Astrocyte (in vitro differentiated cells and primary cell): Measurements from ENCODE around the gene ZFYVE28. TPM values are rescaled to one million over a fixed set of nuclear protein-coding genes. Genes with fewer than 3 reads are reported as not detected.

ENCODE experiments used
- DNase-seq: peaks from one replicate; pipeline ENCODE4 v3.0.0-alpha.2; 2010; ENCODE audit warnings: low read depth
- FAIRE-seq: peaks from 2 replicates; lab custom pipeline; 2011; peaks lifted over from hg19 to GRCh38; lab: Jason Lieb, UNC
- H2AFZ ChIP-seq: 2 replicates; pipeline ENCODE4 v1.6.0; 2012; ENCODE audit warnings: low read depth, low read length, inconsistent platforms
- H3K27ac ChIP-seq: 2 replicates; pipeline ENCODE4 v1.5.1; 2011; ENCODE audit warnings: low read depth, low read length, inconsistent platforms
- H3K27me3 ChIP-seq: 2 replicates; pipeline ENCODE4 v1.6.0; 2011; ENCODE audit warnings: low read length, inconsistent platforms; ENCODE audit not compliant: insufficient read depth
- H3K36me3 ChIP-seq: 2 replicates; pipeline ENCODE4 v1.5.1; 2011; ENCODE audit warnings: low read length, inconsistent platforms; ENCODE audit not compliant: insufficient read depth
- H3K4me1 ChIP-seq: 2 replicates; pipeline ENCODE4 v1.5.1; 2011; ENCODE audit warnings: low read length, inconsistent platforms; ENCODE audit not compliant: insufficient read depth
- H3K4me2 ChIP-seq: 2 replicates; pipeline ENCODE4 v1.6.0; 2012; ENCODE audit warnings: low read length, inconsistent platforms
- H3K4me3 ChIP-seq: 2 replicates; pipeline ENCODE4 v1.5.1; 2011; ENCODE audit warnings: low read depth, mild to moderate bottlenecking, low read length, inconsistent platforms; ENCODE audit not compliant: insufficient read depth
- H3K79me2 ChIP-seq: 2 replicates; pipeline ENCODE4 v1.6.0; 2012; ENCODE audit warnings: mild to moderate bottlenecking, low read length, inconsistent platforms; ENCODE audit not compliant: insufficient read depth
- H3K9ac ChIP-seq: 2 replicates; pipeline ENCODE4 v1.6.0; 2012; ENCODE audit warnings: mild to moderate bottlenecking, low read length, inconsistent platforms
- H3K9me3 ChIP-seq: 2 replicates; pipeline ENCODE4 v1.5.1; 2012; ENCODE audit warnings: low read depth, mild to moderate bottlenecking, low read length, inconsistent platforms; ENCODE audit not compliant: insufficient read depth
- H4K20me1 ChIP-seq: 2 replicates; pipeline ENCODE4 v1.6.0; 2012; ENCODE audit warnings: low read length, inconsistent platforms; ENCODE audit not compliant: insufficient read depth
- H3K27ac Mint-ChIP-seq: one replicate; pipeline ENCODE4 v1.8.0; 2021; ENCODE audit warnings: mild to moderate bottlenecking, mixed read lengths; ENCODE audit not compliant: unreplicated experiment
- H3K27me3 Mint-ChIP-seq: one replicate; pipeline ENCODE4 v1.8.0; 2021; ENCODE audit warnings: low read depth, mixed read lengths; ENCODE audit not compliant: unreplicated experiment
- H3K36me3 Mint-ChIP-seq: one replicate; pipeline ENCODE4 v1.8.0; 2021; ENCODE audit warnings: low read depth, mixed read lengths; ENCODE audit not compliant: unreplicated experiment
- H3K4me1 Mint-ChIP-seq: one replicate; pipeline ENCODE4 v1.8.0; 2021; ENCODE audit warnings: low read depth, mixed read lengths; ENCODE audit not compliant: unreplicated experiment
- H3K4me3 Mint-ChIP-seq: one replicate; pipeline ENCODE4 v1.8.0; 2021; ENCODE audit warnings: mild to moderate bottlenecking, moderate library complexity, mixed read lengths; ENCODE audit not compliant: unreplicated experiment
- H3K9me3 Mint-ChIP-seq: one replicate; pipeline ENCODE4 v1.8.0; 2021; ENCODE audit warnings: mild to moderate bottlenecking, mixed read lengths; ENCODE audit not compliant: unreplicated experiment
- EZH2 ChIP-seq: IDR thresholded peaks from 2 replicates; pipeline ENCODE4 v1.6.1; 2012; ENCODE audit warnings: mild to moderate bottlenecking, low read length, inconsistent platforms; ENCODE audit not compliant: insufficient read depth
- total RNA-seq: library from RNA; stranded (reverse); gene quantifications from 2 replicates; pipeline ENCODE4 v1.2.1, GENCODE V29; 2021
- TF ChIP-seq, protein P1 (sequence below): IDR thresholded peaks from 2 replicates; pipeline ENCODE4 v1.5.1; 2011; ENCODE audit warnings: low read depth, mild to moderate bottlenecking, inconsistent platforms, low read length, moderate library complexity; ENCODE audit not compliant: insufficient read depth

Gene ZFYVE28
- total RNA-seq, 1 donor from 2014 or later = 0.68 TPM

DNA sequence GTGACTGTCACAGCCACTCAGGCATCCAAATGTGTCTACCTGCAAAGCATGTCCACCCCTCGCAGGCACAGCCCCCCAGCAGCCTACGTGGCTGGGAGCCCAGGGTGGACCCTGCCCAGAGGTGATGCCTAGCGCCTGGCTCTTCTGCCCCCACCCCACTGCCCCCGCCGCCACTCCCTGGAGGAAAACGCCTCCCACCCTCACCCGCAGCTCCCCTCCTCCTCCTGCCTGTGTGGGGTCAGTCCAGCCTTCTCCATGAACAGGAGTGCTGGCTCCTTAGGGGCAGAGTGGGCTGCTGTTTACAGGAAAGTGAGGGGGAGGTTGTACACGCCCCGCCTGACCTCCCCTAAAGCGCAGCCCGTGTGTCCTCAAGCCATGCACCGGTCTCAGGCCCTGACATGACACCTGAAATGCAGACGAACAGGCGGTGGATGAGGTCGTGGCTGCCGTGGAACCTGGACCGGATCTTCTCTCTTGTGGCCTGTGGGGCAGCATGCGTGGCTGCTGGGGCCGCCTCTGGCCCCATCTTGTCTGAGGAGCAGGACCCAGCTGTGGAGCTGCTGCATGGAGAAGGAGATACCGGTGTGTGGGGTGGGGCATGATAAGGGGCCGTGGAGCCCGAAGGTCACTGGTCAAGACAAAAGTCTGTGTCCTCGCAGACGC lies 144.7 kb downstream of the ZFYVE28 start:
- Mint-ChIP-seq H3K9me3 (no peaks in the 10 kb centered on the region), H3K27ac (no peak overlapping the region), H3K36me3 (no peaks in the 10 kb centered on the region), H3K4me1 (peaks cover 8% of the 10 kb centered on the region), H3K27me3 (peaks cover 41% of the 10 kb centered on the region), H3K4me3 (no peak overlapping the region)
- Histone ChIP-seq H4K20me1 (no peaks in the 10 kb centered on the region), H3K9me3 (no peaks in the 10 kb centered on the region), H3K4me3 (no peak overlapping the region), H2AFZ (no peak overlapping the region), H3K27me3 (no peaks in the 10 kb centered on the region), H3K4me2 (no peak overlapping the region), H3K79me2 (no peaks in the 10 kb centered on the region), H3K9ac (no peak overlapping the region), H3K36me3 (no peaks in the 10 kb centered on the region), H3K27ac (no peak overlapping the region), H3K4me1 (no peaks in the 10 kb centered on the region)
- FAIRE-seq = no peak
- TF ChIP-seq EZH2 = no peak
- TF ChIP-seq, protein P1, sequence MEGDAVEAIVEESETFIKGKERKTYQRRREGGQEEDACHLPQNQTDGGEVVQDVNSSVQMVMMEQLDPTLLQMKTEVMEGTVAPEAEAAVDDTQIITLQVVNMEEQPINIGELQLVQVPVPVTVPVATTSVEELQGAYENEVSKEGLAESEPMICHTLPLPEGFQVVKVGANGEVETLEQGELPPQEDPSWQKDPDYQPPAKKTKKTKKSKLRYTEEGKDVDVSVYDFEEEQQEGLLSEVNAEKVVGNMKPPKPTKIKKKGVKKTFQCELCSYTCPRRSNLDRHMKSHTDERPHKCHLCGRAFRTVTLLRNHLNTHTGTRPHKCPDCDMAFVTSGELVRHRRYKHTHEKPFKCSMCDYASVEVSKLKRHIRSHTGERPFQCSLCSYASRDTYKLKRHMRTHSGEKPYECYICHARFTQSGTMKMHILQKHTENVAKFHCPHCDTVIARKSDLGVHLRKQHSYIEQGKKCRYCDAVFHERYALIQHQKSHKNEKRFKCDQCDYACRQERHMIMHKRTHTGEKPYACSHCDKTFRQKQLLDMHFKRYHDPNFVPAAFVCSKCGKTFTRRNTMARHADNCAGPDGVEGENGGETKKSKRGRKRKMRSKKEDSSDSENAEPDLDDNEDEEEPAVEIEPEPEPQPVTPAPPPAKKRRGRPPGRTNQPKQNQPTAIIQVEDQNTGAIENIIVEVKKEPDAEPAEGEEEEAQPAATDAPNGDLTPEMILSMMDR = no peak
- DNase-seq = no peak

DNA sequence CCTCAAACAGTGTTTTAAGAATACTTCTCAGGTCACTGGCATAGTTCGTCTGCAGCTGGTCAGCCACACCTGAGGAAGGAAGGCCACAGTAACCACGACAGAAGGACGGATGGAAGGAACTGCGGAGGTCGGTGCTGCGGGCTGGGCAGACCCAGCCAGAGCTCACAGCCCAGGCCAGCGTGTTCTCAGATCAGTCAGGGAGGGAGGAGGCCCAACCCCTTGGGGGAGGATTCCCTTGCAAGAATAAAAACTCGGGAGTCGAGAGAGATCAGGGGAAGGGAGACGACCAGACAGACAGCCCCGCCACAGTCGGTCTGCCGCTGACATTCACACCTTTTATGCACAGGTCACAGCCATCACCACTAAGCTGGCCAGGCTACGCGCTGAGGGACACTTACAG lies 145.2 kb downstream of the ZFYVE28 start:
- Histone ChIP-seq H3K9me3 (no peaks in the 10 kb centered on the region), H3K27ac (no peak overlapping the region), H3K4me2 (no peak overlapping the region), H2AFZ (no peak overlapping the region), H3K27me3 (no peaks in the 10 kb centered on the region), H3K9ac (no peak overlapping the region), H3K4me3 (no peak overlapping the region), H3K36me3 (no peaks in the 10 kb centered on the region), H3K4me1 (no peaks in the 10 kb centered on the region), H3K79me2 (no peaks in the 10 kb centered on the region), H4K20me1 (no peaks in the 10 kb centered on the region)
- H3K27me3 Mint-ChIP-seq = peaks cover 42% of the 10 kb centered on the region
- H3K36me3 Mint-ChIP-seq = no peaks in the 10 kb centered on the region
- TF ChIP-seq, protein P1 = no peak
- TF ChIP-seq EZH2 = no peak
- H3K4me3 Mint-ChIP-seq = no peak overlapping the region
- FAIRE-seq = no peak
- H3K27ac Mint-ChIP-seq = no peak overlapping the region
- H3K4me1 Mint-ChIP-seq = peaks cover 8% of the 10 kb centered on the region
- no peaks in the 10 kb centered on the region for H3K9me3 Mint-ChIP-seq
- no peak for DNase-seq

DNA sequence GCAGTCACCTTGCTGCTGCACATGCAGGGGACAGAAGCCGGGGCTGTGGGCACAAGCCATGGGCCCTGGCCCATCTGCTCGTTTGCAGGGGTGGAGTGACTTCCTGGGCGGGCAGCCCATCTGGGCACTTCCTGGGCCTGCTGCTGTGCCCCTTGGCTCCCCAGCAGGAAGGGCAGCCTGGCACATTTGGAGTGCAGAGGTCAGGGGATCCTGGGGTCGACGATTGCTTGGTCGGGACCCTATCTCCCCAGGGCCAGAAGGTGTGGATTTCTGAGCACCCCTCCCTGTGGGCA lies 145.7 kb downstream of the ZFYVE28 start:
- Histone ChIP-seq H3K4me1 (no peaks in the 10 kb centered on the region), H2AFZ (no peak overlapping the region), H3K9ac (no peak overlapping the region), H3K36me3 (no peaks in the 10 kb centered on the region), H3K4me2 (no peak overlapping the region), H3K79me2 (no peaks in the 10 kb centered on the region), H3K27ac (no peak overlapping the region), H3K4me3 (no peak overlapping the region), H3K27me3 (no peaks in the 10 kb centered on the region), H3K9me3 (no peaks in the 10 kb centered on the region), H4K20me1 (no peaks in the 10 kb centered on the region)
- H3K4me1 Mint-ChIP-seq = peaks cover 8% of the 10 kb centered on the region
- no peaks in the 10 kb centered on the region for H3K36me3 Mint-ChIP-seq
- DNase-seq = no peak
- FAIRE-seq = no peak
- H3K9me3 Mint-ChIP-seq = no peaks in the 10 kb centered on the region
- no peak overlapping the region for H3K4me3 Mint-ChIP-seq
- H3K27me3 Mint-ChIP-seq = peaks cover 42% of the 10 kb centered on the region
- TF ChIP-seq, protein P1 = no peak
- TF ChIP-seq EZH2 = no peak
- no peak overlapping the region for H3K27ac Mint-ChIP-seq
